HG02981 (cell line): ENCODE data around the gene TRAP1.
"Not testable (repeated sequence)": the region's sequence is repeated elsewhere in the genome, so short reads cannot be mapped to it uniquely, and the experiment has no call there.

Source experiments
- ATAC-seq: cut with Tn5 transposase; IDR thresholded peaks from one replicate; pipeline ENCODE4 v1.9.1; 2021; ENCODE audit warnings: mild to moderate bottlenecking, moderate library complexity; ENCODE audit not compliant: unreplicated experiment

Gene TRAP1

DNA sequence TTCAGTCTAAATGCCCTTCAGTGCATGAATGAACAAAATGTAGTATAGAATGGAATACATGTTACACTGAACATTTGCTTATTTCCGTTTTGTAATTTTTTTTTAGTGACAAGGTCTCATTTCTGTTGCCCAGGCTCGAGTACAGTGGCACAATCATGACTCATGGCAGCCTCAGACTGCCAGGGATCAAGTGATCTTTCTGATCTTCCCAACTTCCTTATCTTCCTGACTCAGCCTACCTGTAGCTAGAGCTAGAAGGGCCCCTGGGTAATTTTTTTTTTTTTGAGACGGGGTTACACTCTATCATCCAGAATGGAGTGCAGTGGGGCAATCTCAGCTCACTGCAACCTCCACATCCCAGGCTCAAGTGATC is 98.6 kb downstream of the TRAP1 start:
- ATAC-seq: no peak

GRCh38 chr16:3612510-3613466 is 104.5 kb downstream of the TRAP1 start:
- no peak for ATAC-seq

GRCh38 chr16:3611146-3611975 is 106.0 kb downstream of the TRAP1 start, which contains the start of gene SLX4:
Gene SLX4 (minus strand): TSS chr16:3611606. CDS start chr16:3608964, 2,642 bp downstream.
- ATAC-seq: peak; percentile 80

GRCh38 chr16:3610698-3611145 is 106.6 kb downstream of the TRAP1 start:
- no peak for ATAC-seq

GRCh38 chr16:3609895-3610697 is 107.2 kb downstream of the TRAP1 start:
- ATAC-seq: no peak

DNA sequence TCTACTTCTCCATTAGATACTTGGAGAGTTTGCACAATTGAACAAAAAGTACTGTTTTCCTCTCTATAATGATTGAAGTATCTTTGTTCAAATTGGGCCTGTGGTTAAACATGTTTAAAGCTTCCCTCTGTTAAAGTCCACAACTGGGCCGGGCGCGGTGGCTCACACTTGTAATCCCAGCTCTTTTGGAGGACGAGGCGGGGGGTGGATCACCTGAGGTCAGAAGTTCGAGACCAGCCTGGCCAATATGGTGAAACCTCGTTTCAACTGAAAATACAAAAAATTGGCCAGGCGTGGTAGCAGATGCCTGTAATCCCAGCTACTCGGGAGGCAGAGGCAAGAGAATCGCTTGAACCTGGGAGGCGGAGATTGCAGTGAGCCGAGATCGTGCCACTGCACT is 108.3 kb downstream of the TRAP1 start:
- not testable (repeated sequence) for ATAC-seq

- no peak for ATAC-seq
These were observed 109.3 kb downstream of the TRAP1 start for GRCh38 chr16:3608069-3608468.
